Loucy (cell line): ENCODE results near the gene METTL6.
"Not testable (repeated sequence)": the region's sequence is repeated elsewhere in the genome, so short reads cannot be mapped to it uniquely, and the experiment has no call there.

Source experiments
- H2AFZ ChIP-seq: fragments of 200-600 bp; sonication (generic); 2 replicates; pipeline ENCODE4 v1.6.0; 2016; ENCODE audit warnings: antibody characterized with exemption, mild to moderate bottlenecking, low read length, moderate library complexity
- H3F3A ChIP-seq: fragments of 200-600 bp; 2 replicates; pipeline ENCODE4 v1.6.0; 2016; ENCODE audit warnings: antibody characterized with exemption, low read depth, mild to moderate bottlenecking
- H3K27me3 ChIP-seq: fragments of 200-600 bp; sonication (generic); 2 replicates; pipeline ENCODE4 v1.6.1; 2014; ENCODE audit warnings: low read length, mild to moderate bottlenecking; ENCODE audit not compliant: insufficient read depth, poor library complexity, severe bottlenecking
- H3K36me3 ChIP-seq: fragments of 200-600 bp; sonication (generic); 2 replicates; pipeline ENCODE4 v1.6.1; 2016; ENCODE audit warnings: low read length; ENCODE audit not compliant: insufficient read depth
- H3K4me1 ChIP-seq: fragments of 200-600 bp; sonication (generic); 2 replicates; pipeline ENCODE4 v1.5.1; 2014; ENCODE audit warnings: low read length, mild to moderate bottlenecking; ENCODE audit not compliant: insufficient read depth, poor library complexity, severe bottlenecking
- H3K4me2 ChIP-seq: fragments of 200-600 bp; sonication (generic); 2 replicates; pipeline ENCODE4 v1.6.0; 2014; ENCODE audit warnings: antibody characterized with exemption, low read length, low read depth, mild to moderate bottlenecking; ENCODE audit not compliant: poor library complexity, severe bottlenecking
- H3K4me3 ChIP-seq: fragments of 200-600 bp; sonication (generic); 2 replicates; pipeline ENCODE4 v1.5.1; 2014; ENCODE audit warnings: low read length, mild to moderate bottlenecking, mixed read lengths; ENCODE audit not compliant: poor library complexity, severe bottlenecking
- H3K79me2 ChIP-seq: fragments of 200-600 bp; sonication (generic); 2 replicates; pipeline ENCODE4 v1.6.1; 2014; ENCODE audit warnings: low read length; ENCODE audit not compliant: insufficient read depth
- H3K9ac ChIP-seq: fragments of 200-600 bp; sonication (generic); 2 replicates; pipeline ENCODE4 v1.6.0; 2014; ENCODE audit warnings: mild to moderate bottlenecking, low read depth, low read length, moderate library complexity; ENCODE audit not compliant: poor library complexity, severe bottlenecking
- H3K9me2 ChIP-seq: fragments of 200-600 bp; sonication (generic); replicated peaks from 2 replicates; pipeline ENCODE4 v1.6.1; 2016; ENCODE audit warnings: low read depth, low read length, mixed read lengths
- H3K9me3 ChIP-seq: fragments of 200-600 bp; sonication (generic); 2 replicates; pipeline ENCODE4 v1.6.1; 2014; ENCODE audit warnings: mild to moderate bottlenecking, antibody characterized with exemption, low read length, low read depth; ENCODE audit not compliant: insufficient read depth
- H4K20me1 ChIP-seq: fragments of 200-600 bp; sonication (generic); 2 replicates; pipeline ENCODE4 v1.6.0; 2014; ENCODE audit warnings: antibody characterized with exemption, low read length, mild to moderate bottlenecking; ENCODE audit not compliant: insufficient read depth, poor library complexity, severe bottlenecking
- CTCF ChIP-seq: fragments of 200-600 bp; sonication (generic); conservative IDR thresholded peaks from 2 replicates; pipeline ENCODE4 v1.5.1; 2014; ENCODE audit warnings: mild to moderate bottlenecking, antibody characterized with exemption, low read length
- EZH2phosphoT487 ChIP-seq: fragments of 200-600 bp; IDR thresholded peaks from 2 replicates; pipeline ENCODE4 v1.6.1; 2018; ENCODE audit warnings: antibody characterized with exemption, mild to moderate bottlenecking, moderate library complexity, borderline replicate concordance

The METTL6 gene

GRCh38 chr3:15426579-15427118, 695 bp downstream of the METTL6 start:
- Histone ChIP-seq H3F3A (no peaks in the 10 kb centered on the region), H3K9ac (peak overlapping the region; percentile 79), H3K9me2 (no peaks in the 10 kb centered on the region), H3K36me3 (no peaks in the 10 kb centered on the region; the same call in 1 of the 2 replicates), H3K4me3 (peak overlapping the region; percentile 89), H2AFZ (peak overlapping the region; percentile 92), H3K79me2 (peaks cover 68% of the 10 kb centered on the region), H3K4me2 (peak overlapping the region; percentile 88), H3K9me3 (no peaks in the 10 kb centered on the region), H3K27me3 (no peaks in the 10 kb centered on the region), H3K4me1 (peaks cover 52% of the 10 kb centered on the region), H4K20me1 (peaks cover 26% of the 10 kb centered on the region)
- TF ChIP-seq CTCF (no peak), EZH2phosphoT487 (no peak)

- Histone ChIP-seq H3K4me2 (no peak overlapping the region), H3K4me3 (no peak overlapping the region), H3K9me3 (no peaks in the 10 kb centered on the region), H3F3A (no peaks in the 10 kb centered on the region), H3K27me3 (no peaks in the 10 kb centered on the region), H3K4me1 (peaks cover 20% of the 10 kb centered on the region), H4K20me1 (no peaks in the 10 kb centered on the region), H3K36me3 (peaks cover 15% of the 10 kb centered on the region; the same call in 1 of the 2 replicates), H2AFZ (no peak overlapping the region), H3K9ac (no peak overlapping the region), H3K9me2 (no peaks in the 10 kb centered on the region), H3K79me2 (peaks cover 12% of the 10 kb centered on the region)
- TF ChIP-seq EZH2phosphoT487 (no peak), CTCF (no peak)
These were observed 6.5 kb downstream of the METTL6 start for GRCh38 chr3:15420871-15421270.

GRCh38 chr3:15410966-15411365, 16.4 kb downstream of the METTL6 start:
- H3F3A ChIP-seq, H3K9ac ChIP-seq, H3K79me2 ChIP-seq, H3K4me3 ChIP-seq, H3K4me2 ChIP-seq, H3K4me1 ChIP-seq, H3K9me3 ChIP-seq, H2AFZ ChIP-seq, H4K20me1 ChIP-seq, H3K9me2 ChIP-seq, H3K27me3 ChIP-seq: not testable (repeated sequence)
- H3K36me3 ChIP-seq: peaks cover 41% of the 10 kb centered on the region

GRCh38 chr3:15409774-15410173, 17.6 kb downstream of the METTL6 start:
- Histone ChIP-seq H2AFZ (no peak overlapping the region), H3K4me1 (no peaks in the 10 kb centered on the region), H3K9me2 (no peaks in the 10 kb centered on the region), H3K4me3 (no peak overlapping the region), H3K36me3 (peaks cover 29% of the 10 kb centered on the region), H4K20me1 (no peaks in the 10 kb centered on the region), H3K79me2 (no peaks in the 10 kb centered on the region), H3K4me2 (no peak overlapping the region), H3K9ac (no peak overlapping the region), H3F3A (no peaks in the 10 kb centered on the region), H3K27me3 (no peaks in the 10 kb centered on the region), H3K9me3 (no peaks in the 10 kb centered on the region)
- no peak for TF ChIP-seq CTCF
- TF ChIP-seq EZH2phosphoT487: no peak
